GM23338 (cell line): ENCODE results near the gene VEGFC. TPM values are rescaled to one million over a fixed set of nuclear protein-coding genes. Genes with fewer than 3 reads are reported as not detected.

ENCODE experiments used
- ATAC-seq: fragments of 200-7000 bp; cut with Tn5 transposase; 3 replicates; pipeline ENCODE4 v1.9.1; 2020
- DNase-seq: peaks from one replicate; pipeline ENCODE4 v3.0.0-alpha.2; 2015; ENCODE audit warnings: low spot score
- H2AFZ ChIP-seq: fragments of 200-600 bp; sonication (generic); 2 replicates; pipeline ENCODE4 v1.8.0; 2016; ENCODE audit warnings: antibody characterized with exemption, mild to moderate bottlenecking, moderate library complexity
- H3F3A ChIP-seq: fragments of 200-600 bp; sonication (generic); replicated peaks from 2 replicates; pipeline ENCODE4 v1.8.0; 2017; ENCODE audit warnings: antibody characterized with exemption, mixed run types, low read depth
- H3K27ac ChIP-seq: fragments of 200-600 bp; sonication (generic); 2 replicates; pipeline ENCODE4 v1.6.1; 2016; ENCODE audit warnings: low read depth
- H3K27me3 ChIP-seq: fragments of 200-600 bp; sonication (generic); 2 replicates; pipeline ENCODE4 v1.8.0; 2016; ENCODE audit warnings: mild to moderate bottlenecking, mixed run types, moderate library complexity; ENCODE audit not compliant: insufficient read depth
- H3K36me3 ChIP-seq: fragments of 200-600 bp; sonication (generic); 2 replicates; pipeline ENCODE4 v1.8.0; 2016; ENCODE audit warnings: mild to moderate bottlenecking; ENCODE audit not compliant: insufficient read depth
- H3K4me1 ChIP-seq: fragments of 200-600 bp; sonication (generic); 2 replicates; pipeline ENCODE4 v1.8.0; 2016; ENCODE audit warnings: mild to moderate bottlenecking, moderate library complexity; ENCODE audit not compliant: insufficient read depth
- H3K4me2 ChIP-seq: fragments of 200-600 bp; sonication (generic); 2 replicates; pipeline ENCODE4 v1.7.1; 2017; ENCODE audit warnings: mixed run types
- H3K4me3 ChIP-seq: fragments of 200-600 bp; sonication (generic); 2 replicates; pipeline ENCODE4 v1.6.1; 2016; ENCODE audit warnings: mixed run types
- H3K79me2 ChIP-seq: fragments of 200-600 bp; sonication (generic); replicated peaks from 2 replicates; pipeline ENCODE4 v1.8.0; 2017; ENCODE audit warnings: mild to moderate bottlenecking; ENCODE audit not compliant: insufficient read depth
- H3K9me2 ChIP-seq: fragments of 200-600 bp; sonication (generic); 2 replicates; pipeline ENCODE4 v1.8.0; 2017; ENCODE audit not compliant: insufficient read depth
- H4K20me1 ChIP-seq: fragments of 200-600 bp; sonication (generic); replicated peaks from 2 replicates; pipeline ENCODE4 v1.8.0; 2017; ENCODE audit warnings: mild to moderate bottlenecking; ENCODE audit not compliant: insufficient read depth
- H3K27ac Mint-ChIP-seq: 2 replicates; pipeline ENCODE4 v1.8.0; 2020; ENCODE audit warnings: inconsistent platforms, mild to moderate bottlenecking, moderate library complexity, mixed read lengths
- H3K27me3 Mint-ChIP-seq: 3 replicates; pipeline ENCODE4 v1.8.0; 2022; ENCODE audit warnings: low read depth, mild to moderate bottlenecking, moderate library complexity, mixed read lengths, inconsistent platforms; ENCODE audit not compliant: insufficient read depth, poor library complexity
- H3K36me3 Mint-ChIP-seq: 3 replicates; pipeline ENCODE4 v1.8.0; 2021; ENCODE audit warnings: low read depth, mild to moderate bottlenecking, inconsistent platforms, moderate library complexity, mixed read lengths
- H3K4me1 Mint-ChIP-seq: 3 replicates; pipeline ENCODE4 v1.8.0; 2020; ENCODE audit warnings: mild to moderate bottlenecking, inconsistent platforms, mixed read lengths
- H3K4me3 Mint-ChIP-seq: 3 replicates; pipeline ENCODE4 v1.8.0; 2021; ENCODE audit warnings: moderate library complexity, mild to moderate bottlenecking, inconsistent platforms, mixed read lengths
- H3K9me3 Mint-ChIP-seq: 3 replicates; pipeline ENCODE4 v1.8.0; 2020; ENCODE audit warnings: moderate library complexity, mild to moderate bottlenecking, inconsistent platforms, mixed read lengths
- CTCF ChIP-seq, 2 experiments: fragments of 200-600 bp in 1 of 2; sonication (generic) in 1 of 2; conservative IDR thresholded peaks; 2 replicates each; pipeline versions ENCODE4 v1.5.1 to v1.6.1; 2016 to 2017; ENCODE audit warnings: antibody characterized with exemption in 2 of 2, low read depth in 2 of 2, mild to moderate bottlenecking in 2 of 2, moderate library complexity in 1 of 2
- ETS1 ChIP-seq: IDR thresholded peaks from 2 replicates; pipeline ENCODE4 v1.6.1; 2016; ENCODE audit warnings: antibody characterized with exemption
- POLR2AphosphoS5 ChIP-seq: IDR thresholded peaks from 2 replicates; pipeline ENCODE4 v1.6.1; 2016; ENCODE audit warnings: antibody characterized with exemption, low read depth
- REST ChIP-seq: IDR thresholded peaks from one replicate; pipeline ENCODE4 v1.6.1; 2018; ENCODE audit warnings: antibody characterized with exemption; ENCODE audit not compliant: unreplicated experiment
- STAT1 ChIP-seq: IDR thresholded peaks from one replicate; pipeline ENCODE4 v1.6.1; 2016; ENCODE audit warnings: antibody characterized with exemption; ENCODE audit not compliant: unreplicated experiment
- ZNF462 ChIP-seq: fragments of 250-450 bp; sonication (Bioruptor Pico); IDR thresholded peaks from 2 replicates; pipeline ENCODE4 v1.5.0; 2020; ENCODE audit warnings: mild to moderate bottlenecking, moderate library complexity
- polyA plus RNA-seq: library from polyadenylated mRNA; unstranded; fragments of >200 nt; fragmentation: Nextera tagmentation; extraction: Ambion mirVana; gene quantifications from 2 replicates; pipeline ENCODE4 v1.2.1, GENCODE V29; 2016
- total RNA-seq: library from RNA; depleted of rRNA; stranded (reverse); fragments of >200 nt; shearing (Covaris generic); gene quantifications from 2 replicates; pipeline ENCODE4 v1.2.3, GENCODE V29; 2014

VEGFC gene
- total and polyA plus RNA-seq, 2 experiments from 2014 or later, result 0.87 to 1.1 TPM

DNA sequence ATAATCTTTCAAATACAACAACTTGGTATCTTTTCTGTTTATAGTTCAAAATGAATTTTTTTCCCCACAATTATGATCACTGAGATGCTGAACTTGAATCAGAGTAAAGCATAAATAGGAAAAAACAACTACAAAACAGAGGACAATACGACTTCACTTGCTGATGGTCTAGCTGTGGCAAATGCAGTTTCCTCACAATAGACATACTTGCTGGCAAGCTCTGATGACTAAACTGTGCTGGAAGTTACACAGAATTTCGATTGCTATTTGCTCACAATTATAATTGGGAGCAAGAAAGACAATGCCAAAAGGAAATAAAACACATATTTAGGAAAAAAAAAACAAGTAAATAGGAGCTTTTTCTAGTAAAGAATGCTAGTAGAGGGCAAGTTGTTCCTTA, 14.7 kb downstream of the VEGFC start:
- Mint-ChIP-seq H3K4me1 (peaks cover 6% of the 10 kb centered on the region; the same call in 1 of the 3 replicates), H3K9me3 (no peaks in the 10 kb centered on the region), H3K36me3 (no peaks in the 10 kb centered on the region), H3K4me3 (no peak overlapping the region), H3K27me3 (no peaks in the 10 kb centered on the region), H3K27ac (no peak overlapping the region)
- DNase-seq, result no peak
- Histone ChIP-seq H3K27me3 (no peaks in the 10 kb centered on the region), H3K9me2 (no peaks in the 10 kb centered on the region), H3K27ac (no peak overlapping the region), H3F3A (no peaks in the 10 kb centered on the region), H3K36me3 (no peaks in the 10 kb centered on the region), H2AFZ (no peak overlapping the region), H3K4me3 (no peak overlapping the region), H3K79me2 (no peaks in the 10 kb centered on the region), H3K4me2 (no peak overlapping the region), H3K4me1 (no peaks in the 10 kb centered on the region), H4K20me1 (no peaks in the 10 kb centered on the region)
- no peak for ATAC-seq
- TF ChIP-seq CTCF (conservative IDR thresholded peaks at IDR 0.05; ENCODE audit: low read depth in 2 of 2) (no peak), ETS1 (no peak), POLR2AphosphoS5 (no peak), STAT1 (no peak), REST (no peak), ZNF462 (CRISPR knock-in tag) (no peak)
